ENCODE results near the gene CLOCK.

CLOCK gene

GRCh38 chr4:55424791-55425190, 121.9 kb downstream of the CLOCK start:
- Histone ChIP-seq H3K36me3 (peaks cover 93% of the 10 kb centered on the region), H3K4me3 (ENCODE audit: low read depth in 1 of 2, low read length in 1 of 2) (no peak overlapping the region), H3K27me3 (no peaks in the 10 kb centered on the region), H3K4me1 (ENCODE audit: control insufficient read depth in 1 of 2, insufficient read depth in 1 of 2, low read depth in 1 of 2, low read length in 1 of 2) (no peaks in the 10 kb centered on the region), H3K9me3 (no peaks in the 10 kb centered on the region), H3K27ac (no peak overlapping the region)
- TF ChIP-seq, protein P1, sequence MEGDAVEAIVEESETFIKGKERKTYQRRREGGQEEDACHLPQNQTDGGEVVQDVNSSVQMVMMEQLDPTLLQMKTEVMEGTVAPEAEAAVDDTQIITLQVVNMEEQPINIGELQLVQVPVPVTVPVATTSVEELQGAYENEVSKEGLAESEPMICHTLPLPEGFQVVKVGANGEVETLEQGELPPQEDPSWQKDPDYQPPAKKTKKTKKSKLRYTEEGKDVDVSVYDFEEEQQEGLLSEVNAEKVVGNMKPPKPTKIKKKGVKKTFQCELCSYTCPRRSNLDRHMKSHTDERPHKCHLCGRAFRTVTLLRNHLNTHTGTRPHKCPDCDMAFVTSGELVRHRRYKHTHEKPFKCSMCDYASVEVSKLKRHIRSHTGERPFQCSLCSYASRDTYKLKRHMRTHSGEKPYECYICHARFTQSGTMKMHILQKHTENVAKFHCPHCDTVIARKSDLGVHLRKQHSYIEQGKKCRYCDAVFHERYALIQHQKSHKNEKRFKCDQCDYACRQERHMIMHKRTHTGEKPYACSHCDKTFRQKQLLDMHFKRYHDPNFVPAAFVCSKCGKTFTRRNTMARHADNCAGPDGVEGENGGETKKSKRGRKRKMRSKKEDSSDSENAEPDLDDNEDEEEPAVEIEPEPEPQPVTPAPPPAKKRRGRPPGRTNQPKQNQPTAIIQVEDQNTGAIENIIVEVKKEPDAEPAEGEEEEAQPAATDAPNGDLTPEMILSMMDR (IDR thresholded peaks at IDR 0.05), result no peak

DNA sequence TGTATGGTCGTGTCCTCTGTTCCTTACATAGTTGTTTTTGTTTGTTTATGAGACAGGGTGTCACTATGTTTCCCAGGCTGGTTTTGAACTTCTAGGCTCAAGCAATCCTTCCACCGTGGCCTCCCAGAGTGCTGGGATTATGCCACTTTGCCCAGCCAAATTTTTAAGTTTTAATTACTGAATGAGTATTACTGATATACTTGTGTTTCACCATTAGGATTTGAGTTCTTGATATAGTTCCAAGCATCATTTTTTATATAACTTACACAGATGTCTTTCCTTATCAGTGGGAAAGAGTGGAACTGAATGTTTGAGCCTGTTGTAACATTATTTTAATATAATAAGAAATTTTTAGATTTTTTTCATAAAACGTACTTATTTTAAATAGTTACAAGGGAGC, 130.5 kb downstream of the CLOCK start:
- no peaks in the 10 kb centered on the region for H3K4me1 ChIP-seq (ENCODE audit: control insufficient read depth in 1 of 2, insufficient read depth in 1 of 2, low read depth in 1 of 2, low read length in 1 of 2)
- H3K9me3 ChIP-seq, result no peaks in the 10 kb centered on the region
- no peak overlapping the region for H3K27ac ChIP-seq
- H3K36me3 ChIP-seq, result peaks cover 66% of the 10 kb centered on the region
- TF ChIP-seq, protein P1 (IDR thresholded peaks at IDR 0.05), result no peak
- H3K27me3 ChIP-seq, result no peaks in the 10 kb centered on the region
- H3K4me3 ChIP-seq (ENCODE audit: low read depth in 1 of 2, low read length in 1 of 2), result no peak overlapping the region

GRCh38 chr4:55411621-55412020, 135.1 kb downstream of the CLOCK start:
- Histone ChIP-seq H3K4me3 (ENCODE audit: low read depth in 1 of 2, low read length in 1 of 2) (no peak overlapping the region), H3K27me3 (no peaks in the 10 kb centered on the region), H3K4me1 (ENCODE audit: control insufficient read depth in 1 of 2, insufficient read depth in 1 of 2, low read depth in 1 of 2, low read length in 1 of 2) (no peaks in the 10 kb centered on the region), H3K27ac (no peak overlapping the region), H3K36me3 (peaks cover 40% of the 10 kb centered on the region), H3K9me3 (no peaks in the 10 kb centered on the region)
- TF ChIP-seq, protein P1 (IDR thresholded peaks at IDR 0.05), result no peak

DNA sequence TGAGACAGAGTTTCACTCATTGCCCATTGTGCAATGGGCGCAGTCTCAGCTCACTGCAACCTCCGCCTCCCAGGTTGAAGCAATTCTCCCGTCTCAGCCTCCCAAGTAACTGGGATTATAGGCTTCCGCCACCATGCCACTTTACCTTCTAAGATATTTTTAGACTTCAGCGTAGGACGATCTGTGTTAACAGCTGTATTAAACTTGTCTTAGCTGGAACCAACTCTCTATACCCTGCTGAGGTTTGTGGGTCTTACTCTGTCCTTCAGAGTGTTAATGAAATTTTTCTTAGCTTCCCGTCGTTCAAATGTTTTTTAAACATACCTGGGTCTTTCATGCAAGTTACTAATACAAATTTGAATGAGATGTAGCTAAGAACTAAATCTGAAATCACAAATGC, 136.3 kb downstream of the CLOCK start:
- Histone ChIP-seq H3K36me3 (peaks cover 41% of the 10 kb centered on the region), H3K27ac (no peak overlapping the region), H3K9me3 (no peaks in the 10 kb centered on the region), H3K4me1 (ENCODE audit: control insufficient read depth in 1 of 2, insufficient read depth in 1 of 2, low read depth in 1 of 2, low read length in 1 of 2) (no peaks in the 10 kb centered on the region), H3K4me3 (ENCODE audit: low read depth in 1 of 2, low read length in 1 of 2) (no peak overlapping the region), H3K27me3 (no peaks in the 10 kb centered on the region)
- TF ChIP-seq, protein P1 (IDR thresholded peaks at IDR 0.05), result no peak

GRCh38 chr4:55409468-55410171, 137.1 kb downstream of the CLOCK start:
- Histone ChIP-seq H3K9me3 (no peaks in the 10 kb centered on the region), H3K27ac (no peak overlapping the region), H3K4me1 (ENCODE audit: control insufficient read depth in 1 of 2, insufficient read depth in 1 of 2, low read depth in 1 of 2, low read length in 1 of 2) (no peaks in the 10 kb centered on the region), H3K27me3 (no peaks in the 10 kb centered on the region), H3K36me3 (peaks cover 49% of the 10 kb centered on the region), H3K4me3 (ENCODE audit: low read depth in 1 of 2, low read length in 1 of 2) (no peak overlapping the region)
- TF ChIP-seq, protein P1 (IDR thresholded peaks at IDR 0.05), result no peak
